T-helper 2 cell treated with Interferon-gamma antibody and Interleukin-4, amounts not matched to agents 5 μg/mL and 100 μg/mL, for 36 hours (primary cell): ENCODE results near the gene KCNQ5.

Experiments used
- DNase-seq: peaks from one replicate; pipeline ENCODE4 v3.0.0; 2021; ENCODE audit warnings: low spot score
- H3K27ac Mint-ChIP-seq: one replicate; pipeline ENCODE4 v1.8.0; 2021; ENCODE audit warnings: mild to moderate bottlenecking, mixed read lengths
- H3K27me3 Mint-ChIP-seq: one replicate; pipeline ENCODE4 v1.8.0; 2021; ENCODE audit warnings: low read depth, mixed read lengths
- H3K36me3 Mint-ChIP-seq: one replicate; pipeline ENCODE4 v1.8.0; 2021; ENCODE audit warnings: low read depth, mixed read lengths
- H3K4me1 Mint-ChIP-seq: one replicate; pipeline ENCODE4 v1.8.0; 2021; ENCODE audit warnings: low read depth, mixed read lengths
- H3K4me3 Mint-ChIP-seq: one replicate; pipeline ENCODE4 v1.8.0; 2022; ENCODE audit warnings: mild to moderate bottlenecking, moderate library complexity, mixed read lengths
- H3K9me3 Mint-ChIP-seq: one replicate; pipeline ENCODE4 v1.8.0; 2021; ENCODE audit warnings: mixed read lengths

KCNQ5 gene

DNA sequence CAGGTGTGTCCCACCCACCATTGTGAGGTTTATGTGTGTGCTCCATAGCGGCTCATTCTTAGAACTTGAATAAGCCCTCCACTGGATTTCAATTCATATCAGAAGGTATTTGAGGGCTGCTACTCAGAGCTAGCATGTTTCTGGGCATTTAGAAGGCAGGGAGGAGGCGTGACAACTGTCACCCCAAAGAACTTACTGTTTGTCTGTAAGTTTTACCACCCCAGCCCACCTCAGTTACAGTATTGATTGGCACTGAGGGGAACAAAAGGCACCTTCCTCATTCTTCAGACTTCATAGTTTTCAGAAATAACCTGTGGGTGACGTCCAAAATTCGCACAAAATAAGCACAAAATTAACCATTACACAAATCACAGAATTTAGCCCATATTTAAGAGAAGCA, 521.7 kb downstream of the KCNQ5 start:
- Mint-ChIP-seq H3K36me3 (peaks cover 1% of the 10 kb centered on the region), H3K9me3 (no peaks in the 10 kb centered on the region), H3K4me3 (no peak overlapping the region), H3K27me3 (no peaks in the 10 kb centered on the region), H3K27ac (no peak overlapping the region), H3K4me1 (no peaks in the 10 kb centered on the region)
- DNase-seq: no peak

DNA sequence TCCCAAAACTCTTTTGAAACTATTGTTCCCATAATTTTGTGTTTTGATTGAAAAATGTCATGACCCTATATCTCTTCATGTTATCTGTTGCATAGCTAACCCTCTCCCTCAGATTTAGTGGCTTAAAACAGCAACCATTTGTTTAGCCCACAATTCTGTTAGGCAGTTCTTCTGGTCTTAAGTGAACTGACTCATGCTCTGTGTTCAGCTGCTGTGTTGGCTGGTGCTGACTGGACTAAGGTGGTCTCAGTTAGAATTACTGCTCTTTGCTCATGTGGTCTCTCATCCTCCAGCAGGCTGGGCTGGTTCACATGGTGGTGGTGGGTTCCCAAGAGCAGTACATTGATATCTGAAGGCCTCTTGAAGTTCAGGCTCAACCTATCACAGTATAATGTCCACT, 522.7 kb downstream of the KCNQ5 start:
- no peaks in the 10 kb centered on the region for H3K9me3 Mint-ChIP-seq
- DNase-seq: no peak
- no peaks in the 10 kb centered on the region for H3K27me3 Mint-ChIP-seq
- no peak overlapping the region for H3K27ac Mint-ChIP-seq
- no peak overlapping the region for H3K4me3 Mint-ChIP-seq
- H3K4me1 Mint-ChIP-seq: no peaks in the 10 kb centered on the region
- H3K36me3 Mint-ChIP-seq: peaks cover 1% of the 10 kb centered on the region

DNA sequence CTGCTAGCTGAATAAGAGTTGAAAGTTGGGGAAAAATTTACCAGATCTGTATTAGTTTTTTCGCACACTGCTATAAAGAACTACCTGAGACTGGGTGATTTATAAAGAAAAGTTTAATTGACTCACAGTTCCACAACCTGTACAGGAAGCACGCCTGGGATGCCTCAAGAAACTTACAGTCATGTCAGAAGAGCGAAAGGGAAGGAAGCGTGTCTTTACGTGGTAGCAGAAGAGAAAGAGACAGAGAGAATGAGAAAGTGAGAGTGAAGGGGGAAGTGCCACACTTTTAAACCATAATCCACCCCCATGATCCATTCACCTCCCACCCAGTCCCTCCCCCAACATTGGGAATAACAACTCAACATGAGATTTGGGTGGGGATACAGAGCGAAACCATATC, 523.8 kb downstream of the KCNQ5 start:
- no peaks in the 10 kb centered on the region for H3K4me1 Mint-ChIP-seq
- peaks cover 1% of the 10 kb centered on the region for H3K36me3 Mint-ChIP-seq
- no peak overlapping the region for H3K4me3 Mint-ChIP-seq
- H3K27me3 Mint-ChIP-seq: no peaks in the 10 kb centered on the region
- H3K9me3 Mint-ChIP-seq: no peaks in the 10 kb centered on the region
- H3K27ac Mint-ChIP-seq: no peak overlapping the region
- DNase-seq: no peak

DNA sequence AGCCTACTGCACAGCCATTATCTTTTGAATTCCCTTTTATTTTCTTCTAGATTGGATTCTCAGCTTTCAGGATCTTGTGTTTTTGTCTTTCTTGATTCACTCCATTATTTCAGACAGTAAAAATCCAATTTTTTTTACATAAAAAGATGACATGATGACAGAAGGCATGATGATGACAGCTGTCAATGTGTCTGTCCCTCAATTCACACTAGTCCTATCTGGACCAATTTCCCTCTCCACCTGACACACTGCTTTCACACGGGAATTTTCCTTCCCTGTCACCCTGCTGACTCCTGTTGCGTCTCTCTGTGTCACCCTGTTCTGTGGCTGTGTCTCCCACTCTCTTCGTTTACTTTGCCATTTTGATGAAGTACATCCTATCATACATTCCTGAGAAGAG, 529.9 kb downstream of the KCNQ5 start:
- H3K4me3 Mint-ChIP-seq: no peak overlapping the region
- H3K36me3 Mint-ChIP-seq: no peaks in the 10 kb centered on the region
- no peaks in the 10 kb centered on the region for H3K4me1 Mint-ChIP-seq
- H3K9me3 Mint-ChIP-seq: no peaks in the 10 kb centered on the region
- no peak overlapping the region for H3K27ac Mint-ChIP-seq
- DNase-seq: no peak
- no peaks in the 10 kb centered on the region for H3K27me3 Mint-ChIP-seq

DNA sequence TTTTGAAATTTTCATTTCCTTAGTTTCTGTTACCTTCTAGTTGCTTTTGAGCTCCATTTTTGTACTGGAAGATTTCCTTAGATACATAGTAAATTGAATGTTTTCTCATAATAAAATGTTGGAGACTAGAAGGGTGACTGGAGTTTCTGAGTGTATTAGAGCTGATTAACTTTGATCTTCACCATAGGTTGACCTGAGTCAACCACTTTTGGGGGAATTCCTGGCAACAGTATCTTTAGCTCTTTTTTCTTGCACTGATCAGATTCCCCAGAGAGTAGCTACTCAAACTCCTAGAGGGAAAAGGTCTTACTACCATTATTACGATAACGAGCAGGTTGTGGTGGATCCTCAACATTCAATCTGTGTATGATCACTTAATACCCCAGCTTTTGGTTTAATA, 530.7 kb downstream of the KCNQ5 start:
- H3K9me3 Mint-ChIP-seq: no peaks in the 10 kb centered on the region
- no peak overlapping the region for H3K4me3 Mint-ChIP-seq
- H3K36me3 Mint-ChIP-seq: no peaks in the 10 kb centered on the region
- H3K27ac Mint-ChIP-seq: no peak overlapping the region
- DNase-seq: no peak
- H3K4me1 Mint-ChIP-seq: no peaks in the 10 kb centered on the region
- no peaks in the 10 kb centered on the region for H3K27me3 Mint-ChIP-seq

DNA sequence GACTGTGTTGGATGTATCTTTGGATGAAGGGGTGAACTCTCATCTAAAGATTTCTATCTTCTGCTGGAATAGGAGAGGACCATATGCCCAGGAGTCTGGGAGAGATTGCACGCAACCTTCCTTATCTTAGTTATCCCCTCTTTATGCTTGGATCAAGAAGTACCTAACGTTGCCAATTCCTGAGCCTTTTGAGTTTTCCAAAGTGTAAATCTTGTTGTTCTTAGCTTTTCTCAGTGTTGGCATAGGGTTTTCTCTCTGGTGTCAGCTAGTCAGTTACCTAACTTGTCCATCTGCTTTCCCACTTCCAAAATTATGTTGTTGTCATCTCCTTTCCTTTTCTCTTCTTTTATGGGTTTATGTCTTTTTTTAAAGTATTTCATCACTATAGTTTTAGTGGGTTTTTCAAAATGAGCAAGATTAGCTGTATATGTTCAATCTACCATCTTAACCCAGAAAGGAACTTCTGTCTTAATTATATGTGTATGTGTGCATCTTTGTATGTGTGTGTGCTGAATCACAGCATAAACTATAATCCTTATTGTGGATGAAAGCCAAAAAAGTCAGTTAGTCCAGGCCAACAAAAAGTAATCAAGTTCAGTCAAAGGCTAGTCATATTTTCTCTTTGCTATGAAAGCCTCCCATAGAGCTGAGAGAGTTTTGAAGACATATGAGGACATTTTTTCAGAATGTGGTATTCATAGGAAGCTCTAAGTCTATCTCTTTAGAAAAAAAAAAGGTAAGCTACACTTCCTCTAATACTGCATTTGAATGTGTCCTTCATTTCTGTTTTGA, 531.3 kb downstream of the KCNQ5 start:
- no peaks in the 10 kb centered on the region for H3K9me3 Mint-ChIP-seq
- no peaks in the 10 kb centered on the region for H3K27me3 Mint-ChIP-seq
- no peak for DNase-seq
- H3K36me3 Mint-ChIP-seq: no peaks in the 10 kb centered on the region
- no peak overlapping the region for H3K27ac Mint-ChIP-seq
- H3K4me1 Mint-ChIP-seq: no peaks in the 10 kb centered on the region
- H3K4me3 Mint-ChIP-seq: no peak overlapping the region

DNA sequence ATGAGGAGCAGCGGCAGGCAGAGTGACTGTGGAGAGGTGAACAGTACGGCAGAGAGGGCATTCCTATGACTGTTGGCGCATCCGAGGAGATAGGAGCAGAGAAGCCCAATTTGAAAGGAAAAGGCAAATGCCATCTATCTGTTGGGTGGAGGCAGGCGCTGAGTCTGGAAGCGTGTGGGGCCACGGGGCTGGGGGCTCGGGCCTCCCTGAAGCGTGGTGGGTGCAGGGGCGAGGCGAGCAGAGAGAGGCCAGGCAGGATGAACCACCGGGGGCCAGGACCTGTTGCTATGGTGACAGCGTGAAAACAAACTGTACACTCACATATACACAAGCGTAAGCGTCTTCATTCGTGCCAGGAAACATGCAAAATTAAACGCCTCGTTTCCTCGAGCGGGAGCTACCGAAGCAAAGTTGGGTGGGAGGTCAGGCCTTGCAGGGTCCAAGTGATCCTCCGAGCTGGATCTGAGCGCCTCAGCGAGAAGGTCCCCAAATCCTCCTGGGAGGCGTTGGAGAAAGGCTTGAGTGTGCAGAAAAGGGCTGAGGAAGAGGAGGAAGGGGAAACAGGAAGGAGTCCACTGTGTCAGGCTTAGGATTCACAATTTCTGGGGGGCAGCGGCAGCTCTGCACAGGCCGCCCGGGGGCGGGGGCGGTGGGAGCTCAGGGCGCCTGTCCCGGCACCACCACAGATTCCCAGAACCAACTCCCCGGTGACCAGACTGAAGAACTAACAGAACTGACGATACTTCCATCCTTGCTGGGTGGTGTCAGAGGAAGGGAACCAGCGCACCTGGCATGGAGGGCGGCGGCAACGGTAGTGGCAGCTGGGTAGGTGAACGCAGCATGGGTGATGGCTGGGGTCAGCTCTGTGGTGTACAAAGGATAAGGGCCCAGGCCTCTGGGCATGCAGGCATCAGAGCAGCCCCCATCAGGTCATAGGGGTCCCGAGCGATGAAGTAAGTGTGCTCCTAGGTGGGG, 535.2 kb downstream of the KCNQ5 start:
- H3K27ac Mint-ChIP-seq: no peak overlapping the region
- DNase-seq: no peak

DNA sequence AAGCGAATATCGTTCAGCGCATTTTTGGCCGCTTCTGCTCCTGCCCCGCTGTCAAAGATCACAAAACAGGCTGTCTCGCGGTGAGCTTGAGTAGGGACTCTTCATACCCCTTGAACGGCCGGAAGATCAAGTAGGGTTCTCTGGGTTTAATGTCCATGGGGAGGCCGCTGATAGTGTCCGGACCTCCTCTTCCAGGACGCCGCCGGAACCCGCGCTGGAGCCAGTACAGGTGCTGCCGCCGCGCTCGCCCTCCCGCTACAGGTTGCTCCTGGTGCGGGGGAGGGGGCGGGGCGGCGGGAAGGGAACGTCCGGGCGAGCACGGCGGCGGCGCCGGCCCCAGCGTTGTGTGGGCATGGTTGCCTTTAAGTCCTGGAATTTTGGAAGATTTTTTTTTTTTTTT, 536.0 kb downstream of the KCNQ5 start:
- Mint-ChIP-seq H3K9me3 (no peaks in the 10 kb centered on the region), H3K4me1 (no peaks in the 10 kb centered on the region), H3K36me3 (no peaks in the 10 kb centered on the region), H3K27me3 (no peaks in the 10 kb centered on the region), H3K27ac (no peak overlapping the region), H3K4me3 (no peak overlapping the region)
- DNase-seq: no peak

More for the DNA sequence above, 535.2 kb downstream of the KCNQ5 start:
- H3K4me1 Mint-ChIP-seq: no peaks in the 10 kb centered on the region
- H3K27me3 Mint-ChIP-seq: no peaks in the 10 kb centered on the region
- H3K9me3 Mint-ChIP-seq: no peaks in the 10 kb centered on the region
- H3K36me3 Mint-ChIP-seq: no peaks in the 10 kb centered on the region
- no peak overlapping the region for H3K4me3 Mint-ChIP-seq

DNA sequence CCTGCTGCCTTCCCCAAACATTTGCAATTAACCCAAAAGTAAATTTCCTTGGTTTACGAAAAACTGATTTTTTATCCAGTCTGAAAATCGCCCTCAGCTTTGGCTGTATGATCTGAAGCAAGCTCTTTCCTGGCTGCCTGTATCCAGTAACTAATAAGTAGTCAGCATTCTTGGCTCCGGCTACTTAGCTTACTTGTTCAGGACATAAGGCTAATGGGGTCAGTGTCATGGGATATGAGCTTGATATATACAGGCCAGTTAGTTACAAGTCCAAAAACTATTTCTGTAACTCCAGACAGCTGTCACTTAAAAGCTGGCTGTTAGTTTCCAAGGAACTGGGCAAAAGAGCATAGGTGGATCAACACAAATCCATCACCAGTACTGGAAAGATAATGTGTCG, 547.2 kb downstream of the KCNQ5 start:
- no peaks in the 10 kb centered on the region for H3K9me3 Mint-ChIP-seq
- H3K27ac Mint-ChIP-seq: no peak overlapping the region
- H3K4me3 Mint-ChIP-seq: no peak overlapping the region
- H3K36me3 Mint-ChIP-seq: no peaks in the 10 kb centered on the region
- H3K27me3 Mint-ChIP-seq: no peaks in the 10 kb centered on the region
- no peak for DNase-seq
- H3K4me1 Mint-ChIP-seq: no peaks in the 10 kb centered on the region

DNA sequence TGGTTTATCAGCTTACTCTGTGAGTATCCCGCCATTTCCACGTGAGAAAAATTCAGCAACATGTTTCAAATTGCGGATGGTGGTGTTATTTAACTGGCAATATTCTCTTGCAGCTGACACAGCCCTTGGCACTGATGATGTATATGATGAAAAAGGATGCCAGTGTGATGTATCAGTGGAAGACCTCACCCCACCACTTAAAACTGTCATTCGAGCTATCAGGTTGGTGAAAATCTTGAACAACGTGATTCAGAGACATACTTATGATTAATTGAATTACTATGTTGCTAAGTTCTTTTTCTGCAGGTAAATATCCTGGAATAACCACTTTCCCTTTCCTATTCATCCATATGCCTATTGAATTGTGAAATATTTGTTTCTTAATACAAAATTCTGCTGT, 547.8 kb downstream of the KCNQ5 start:
- H3K9me3 Mint-ChIP-seq: no peaks in the 10 kb centered on the region
- no peaks in the 10 kb centered on the region for H3K27me3 Mint-ChIP-seq
- no peaks in the 10 kb centered on the region for H3K36me3 Mint-ChIP-seq
- DNase-seq: no peak
- H3K4me3 Mint-ChIP-seq: no peak overlapping the region
- H3K4me1 Mint-ChIP-seq: no peaks in the 10 kb centered on the region
- no peak overlapping the region for H3K27ac Mint-ChIP-seq

DNA sequence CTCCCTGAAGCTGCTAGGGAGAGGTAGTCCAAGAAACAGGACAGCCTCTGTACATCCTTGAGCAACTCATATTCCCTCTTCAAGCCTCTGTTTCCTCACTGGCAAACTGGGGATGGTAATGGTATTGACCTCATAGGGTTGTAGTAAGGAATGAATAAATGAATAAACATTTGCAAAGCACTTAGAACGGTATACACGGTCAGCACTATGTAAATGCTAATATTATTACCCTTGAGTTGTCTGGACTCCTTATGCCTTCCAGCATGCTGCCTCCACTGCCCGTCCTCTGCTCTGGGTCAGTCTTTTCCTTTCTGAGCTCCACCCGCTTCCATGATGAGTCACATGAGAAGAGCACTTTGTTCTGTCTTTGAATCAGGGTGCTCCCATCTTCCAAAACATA, 552.8 kb downstream of the KCNQ5 start:
- no peak overlapping the region for H3K4me3 Mint-ChIP-seq
- no peaks in the 10 kb centered on the region for H3K9me3 Mint-ChIP-seq
- H3K36me3 Mint-ChIP-seq: no peaks in the 10 kb centered on the region
- H3K27me3 Mint-ChIP-seq: no peaks in the 10 kb centered on the region
- H3K27ac Mint-ChIP-seq: no peak overlapping the region
- DNase-seq: no peak
- no peaks in the 10 kb centered on the region for H3K4me1 Mint-ChIP-seq

DNA sequence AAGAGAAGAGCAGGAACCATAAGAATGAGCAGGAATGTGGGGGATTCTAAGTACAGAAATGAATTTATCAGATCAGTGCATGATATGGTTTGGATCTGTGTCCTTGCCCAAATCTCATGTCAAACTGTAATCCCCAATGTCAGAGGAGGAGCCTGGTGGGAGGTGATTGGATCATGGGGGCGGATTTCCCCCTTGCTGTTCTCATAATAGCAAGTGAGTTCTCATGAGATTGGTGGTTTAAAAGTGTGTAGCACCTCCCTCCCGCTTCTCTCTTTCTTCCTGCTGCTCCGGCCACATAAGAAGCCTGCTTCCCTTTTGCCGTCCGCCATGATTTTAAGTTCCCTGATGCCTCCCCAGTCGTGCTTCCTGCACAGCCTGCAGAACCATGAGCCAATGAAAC, 554.2 kb downstream of the KCNQ5 start:
- Mint-ChIP-seq H3K27me3 (no peaks in the 10 kb centered on the region), H3K9me3 (no peaks in the 10 kb centered on the region), H3K27ac (no peak overlapping the region), H3K4me1 (peaks cover 4% of the 10 kb centered on the region), H3K4me3 (no peak overlapping the region), H3K36me3 (no peaks in the 10 kb centered on the region)
- no peak for DNase-seq

DNA sequence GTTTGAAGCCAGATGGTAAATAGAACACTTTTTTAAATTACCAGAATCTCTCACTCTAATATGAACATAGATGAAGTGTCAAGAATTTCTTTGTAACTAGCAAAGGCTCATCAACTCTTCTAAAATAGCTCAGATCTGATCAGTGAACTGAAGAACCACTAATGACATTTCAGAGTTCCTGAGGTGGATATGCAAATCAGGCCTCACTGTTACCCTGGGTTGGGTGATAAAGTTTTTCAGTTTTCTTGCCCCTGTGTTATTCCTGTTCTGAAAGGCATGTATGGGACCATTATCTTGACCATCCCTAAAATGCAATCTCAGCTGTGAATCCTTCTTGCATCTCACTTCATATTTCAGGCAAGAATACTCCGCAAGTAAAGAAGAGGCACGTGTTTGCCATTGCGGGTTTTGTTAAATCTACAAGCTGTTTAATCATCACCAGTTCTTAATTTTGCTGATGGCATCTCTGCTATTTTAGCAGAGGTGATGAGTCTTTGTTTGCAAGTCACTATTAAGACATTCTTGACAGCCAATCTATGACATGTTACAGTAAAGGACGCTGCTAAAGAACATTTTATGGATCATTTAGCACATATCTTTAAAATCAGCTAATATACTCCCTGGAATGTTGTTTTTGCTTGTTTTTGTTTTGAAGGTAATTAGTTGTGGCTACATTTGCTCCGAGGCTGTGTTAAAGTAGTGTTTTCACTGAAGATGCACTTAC, 555.5 kb downstream of the KCNQ5 start:
- H3K9me3 Mint-ChIP-seq: no peaks in the 10 kb centered on the region
- no peak overlapping the region for H3K4me3 Mint-ChIP-seq
- H3K36me3 Mint-ChIP-seq: no peaks in the 10 kb centered on the region
- H3K27ac Mint-ChIP-seq: no peak overlapping the region
- no peaks in the 10 kb centered on the region for H3K27me3 Mint-ChIP-seq
- no peak for DNase-seq
- peaks cover 4% of the 10 kb centered on the region for H3K4me1 Mint-ChIP-seq
